Activated CD8-positive, alpha-beta T cell treated with anti-CD3 and anti-CD28 coated beads for 36 hours (primary cell): ENCODE data around the gene ZDHHC24. TPM values are rescaled to one million over a fixed set of nuclear protein-coding genes. Genes with fewer than 3 reads are reported as not detected.

Source experiments
- ATAC-seq: fragments of 200-7000 bp; cut with Tn5 transposase; one replicate; pipeline ENCODE4 v1.10.0; 2021; ENCODE audit warnings: mild to moderate bottlenecking, moderate library complexity
- CTCF ChIA-PET: fragments of 350-600 bp; sonication (Branson Sonifier 250); formaldehyde crosslinking; loops from one replicate; lab custom pipeline; 2021; ENCODE audit warnings: antibody characterized with exemption; lab: Charles Lee
- POLR2A ChIA-PET: fragments of 350-600 bp; sonication (Branson Sonifier 250); formaldehyde crosslinking; loops from one replicate; lab custom pipeline; 2021; ENCODE audit warnings: antibody characterized with exemption; lab: Charles Lee
- DNase-seq: peaks from one replicate; pipeline ENCODE4 v3.0.0-alpha.2; 2020
- H3K27ac Mint-ChIP-seq: one replicate; pipeline ENCODE4 v1.8.0; 2021; ENCODE audit warnings: mild to moderate bottlenecking, mixed read lengths
- H3K27me3 Mint-ChIP-seq: one replicate; pipeline ENCODE4 v1.8.0; 2021; ENCODE audit warnings: mixed read lengths
- H3K36me3 Mint-ChIP-seq: one replicate; pipeline ENCODE4 v1.8.0; 2021; ENCODE audit warnings: low read depth, mixed read lengths
- H3K4me1 Mint-ChIP-seq: one replicate; pipeline ENCODE4 v1.8.0; 2021; ENCODE audit warnings: low read depth, mixed read lengths
- H3K4me3 Mint-ChIP-seq: one replicate; pipeline ENCODE4 v1.8.0; 2021; ENCODE audit warnings: mild to moderate bottlenecking, moderate library complexity, mixed read lengths
- H3K9me3 Mint-ChIP-seq: one replicate; pipeline ENCODE4 v1.8.0; 2021; ENCODE audit warnings: mixed read lengths
- intact Hi-C: fragments of 100-400 bp; cut with micrococcal nuclease; formaldehyde crosslinking; loops from one replicate; pipeline ENCODE4 v1.10.0; 2022
- total RNA-seq, 2 experiments: library from RNA; stranded (reverse); gene quantifications; one replicate each; pipeline ENCODE4 v1.2.3, GENCODE V29; 2021
- TF ChIP-seq, protein P1 (sequence below): fragments of 200-600 bp; IDR thresholded peaks from one replicate; pipeline ENCODE4 v1.8.0; 2022; ENCODE audit warnings: antibody characterized with exemption, mild to moderate bottlenecking

Gene ZDHHC24
- total RNA-seq, 2 experiments from 2014 or later: 13.2 to 14.0 TPM

DNA sequence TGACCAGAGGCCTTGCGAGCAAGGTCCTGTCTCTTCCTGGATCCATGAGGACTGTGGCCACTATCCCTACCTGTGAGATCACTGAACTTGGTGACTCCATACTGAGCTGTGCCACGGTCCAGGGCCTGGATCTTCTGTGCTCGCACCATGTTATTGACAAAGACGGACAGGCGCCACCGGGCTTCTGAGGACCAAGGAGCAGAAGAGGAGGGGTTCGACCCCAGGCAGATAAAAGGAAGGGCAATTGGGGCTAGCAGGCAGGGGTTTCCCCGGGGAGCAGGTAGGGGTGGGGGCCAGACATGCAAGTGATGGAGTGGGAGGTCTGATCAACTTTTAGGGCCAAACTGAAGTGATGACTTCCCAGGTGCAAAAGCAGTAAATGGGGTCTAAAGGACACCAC is 20.4 kb upstream of the ZDHHC24 start:
- TF ChIP-seq, protein P1, sequence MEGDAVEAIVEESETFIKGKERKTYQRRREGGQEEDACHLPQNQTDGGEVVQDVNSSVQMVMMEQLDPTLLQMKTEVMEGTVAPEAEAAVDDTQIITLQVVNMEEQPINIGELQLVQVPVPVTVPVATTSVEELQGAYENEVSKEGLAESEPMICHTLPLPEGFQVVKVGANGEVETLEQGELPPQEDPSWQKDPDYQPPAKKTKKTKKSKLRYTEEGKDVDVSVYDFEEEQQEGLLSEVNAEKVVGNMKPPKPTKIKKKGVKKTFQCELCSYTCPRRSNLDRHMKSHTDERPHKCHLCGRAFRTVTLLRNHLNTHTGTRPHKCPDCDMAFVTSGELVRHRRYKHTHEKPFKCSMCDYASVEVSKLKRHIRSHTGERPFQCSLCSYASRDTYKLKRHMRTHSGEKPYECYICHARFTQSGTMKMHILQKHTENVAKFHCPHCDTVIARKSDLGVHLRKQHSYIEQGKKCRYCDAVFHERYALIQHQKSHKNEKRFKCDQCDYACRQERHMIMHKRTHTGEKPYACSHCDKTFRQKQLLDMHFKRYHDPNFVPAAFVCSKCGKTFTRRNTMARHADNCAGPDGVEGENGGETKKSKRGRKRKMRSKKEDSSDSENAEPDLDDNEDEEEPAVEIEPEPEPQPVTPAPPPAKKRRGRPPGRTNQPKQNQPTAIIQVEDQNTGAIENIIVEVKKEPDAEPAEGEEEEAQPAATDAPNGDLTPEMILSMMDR: no peak
- no peak overlapping the region for H3K4me3 Mint-ChIP-seq
- H3K9me3 Mint-ChIP-seq: no peaks in the 10 kb centered on the region
- intact Hi-C loops: no loop called here
- H3K27ac Mint-ChIP-seq: no peak overlapping the region
- no peak for DNase-seq
- ChIA-PET POLR2A (no interaction called here), CTCF (no interaction called here)
- H3K36me3 Mint-ChIP-seq: no peaks in the 10 kb centered on the region
- no peaks in the 10 kb centered on the region for H3K27me3 Mint-ChIP-seq
- ATAC-seq: no peak
- peaks cover 2% of the 10 kb centered on the region for H3K4me1 Mint-ChIP-seq

DNA sequence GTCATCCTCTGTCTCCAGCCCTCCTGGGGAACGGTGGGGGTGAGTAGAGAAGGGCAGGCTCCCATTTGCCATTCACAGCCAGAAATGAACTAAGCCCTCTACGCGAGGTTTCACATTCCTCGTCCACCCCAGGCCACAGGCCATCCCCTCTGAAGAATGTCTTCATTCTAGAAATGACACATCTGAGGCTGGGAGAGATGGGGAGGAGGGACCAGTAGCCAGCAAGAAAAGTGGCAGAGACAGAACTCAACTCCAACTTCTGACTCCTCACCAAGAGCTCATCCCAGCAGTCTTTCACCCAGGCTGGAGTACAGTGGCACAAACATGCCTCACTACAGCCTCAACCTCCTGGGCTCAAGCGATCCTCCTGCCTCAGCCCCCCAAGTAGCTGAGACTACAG is 19.1 kb upstream of the ZDHHC24 start:
- intact Hi-C loops: no loop called here
- Mint-ChIP-seq H3K4me1 (peaks cover 2% of the 10 kb centered on the region), H3K4me3 (no peak overlapping the region), H3K9me3 (no peaks in the 10 kb centered on the region), H3K27me3 (no peaks in the 10 kb centered on the region), H3K36me3 (no peaks in the 10 kb centered on the region), H3K27ac (no peak overlapping the region)
- TF ChIP-seq, protein P1: no peak
- DNase-seq: no peak
- CTCF ChIA-PET: interaction anchor here (1.0 to 1.4 kb wide), 2 partner anchors 30 to 113 kb away, joined by 3 to 4 read pairs; partner anchors contain the start of gene RBM4B
- POLR2A ChIA-PET: no interaction called here
- ATAC-seq: no peak

DNA sequence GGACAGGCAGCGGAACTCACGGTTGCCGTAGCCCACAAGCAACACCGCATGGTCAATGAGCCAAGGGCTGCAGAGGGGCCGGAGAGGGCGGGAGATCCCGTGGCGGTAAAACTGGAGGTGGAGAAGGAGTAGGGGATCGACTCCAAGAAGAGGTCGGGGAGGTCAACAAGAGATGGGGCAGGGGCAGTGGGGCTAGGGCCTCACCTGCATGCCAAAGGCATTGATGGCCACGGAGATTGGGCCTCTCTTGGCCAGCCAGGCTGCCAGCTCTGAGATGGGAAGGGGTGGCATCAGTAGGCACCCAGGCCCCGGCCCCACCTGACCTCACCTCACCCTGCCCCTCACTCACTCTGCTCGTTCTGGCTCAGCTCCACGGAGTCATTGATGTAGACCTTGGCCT is 18.7 kb upstream of the ZDHHC24 start:
- intact Hi-C loops: no loop called here
- no peak for DNase-seq
- H3K4me3 Mint-ChIP-seq: no peak overlapping the region
- CTCF ChIA-PET: interaction anchor here (1.0 to 1.4 kb wide), 2 partner anchors 31 to 114 kb away, joined by 3 to 4 read pairs; partner anchors contain the start of gene RBM4B
- no peak overlapping the region for H3K27ac Mint-ChIP-seq
- H3K36me3 Mint-ChIP-seq: no peaks in the 10 kb centered on the region
- peaks cover 2% of the 10 kb centered on the region for H3K4me1 Mint-ChIP-seq
- no peaks in the 10 kb centered on the region for H3K27me3 Mint-ChIP-seq
- no peak for ATAC-seq
- POLR2A ChIA-PET: interaction anchor here (1.7 kb wide), 1 partner anchor 30 kb away, joined by 4 read pairs; no protein-coding TSS in a partner anchor
- H3K9me3 Mint-ChIP-seq: no peaks in the 10 kb centered on the region
- TF ChIP-seq, protein P1: no peak

DNA sequence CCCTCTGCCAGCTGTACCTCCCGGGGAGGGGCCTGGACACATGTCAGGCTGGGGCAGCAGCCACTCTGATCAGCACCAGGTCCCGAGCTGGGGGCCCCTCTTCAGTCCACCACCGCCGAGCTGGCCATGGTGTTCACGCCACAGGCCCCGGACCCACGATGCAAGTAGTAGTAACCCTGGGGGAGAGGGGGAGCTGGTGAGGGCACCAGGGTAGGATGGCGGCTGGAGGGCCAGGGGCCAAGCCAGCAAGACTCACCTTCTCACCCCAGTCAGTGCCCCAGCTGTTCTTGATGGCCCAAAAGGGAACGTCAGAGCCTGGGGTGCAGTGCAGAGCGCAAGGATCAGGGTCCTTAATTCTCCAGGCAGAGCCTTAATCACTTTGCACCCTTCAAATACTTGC is 18.0 kb upstream of the ZDHHC24 start:
- CTCF ChIA-PET: interaction anchor here (1.4 to 1.8 kb wide), 3 partner anchors 16 to 131 kb away, joined by 3 to 6 read pairs (median 4); partner anchors contain the start of gene RBM4B

More for the DNA sequence above, 18.0 kb upstream of the ZDHHC24 start:
- no peak for DNase-seq
- TF ChIP-seq, protein P1: no peak
- Mint-ChIP-seq H3K4me1 (peaks cover 3% of the 10 kb centered on the region), H3K9me3 (no peaks in the 10 kb centered on the region), H3K4me3 (no peak overlapping the region), H3K27me3 (peaks cover under 1% of the 10 kb centered on the region), H3K36me3 (no peaks in the 10 kb centered on the region), H3K27ac (no peak overlapping the region)
- no peak for ATAC-seq
- POLR2A ChIA-PET: interaction anchor here (1.7 to 1.9 kb wide), 2 partner anchors 14 to 30 kb away, joined by 4 to 6 read pairs; no protein-coding TSS in a partner anchor
- intact Hi-C loops: no loop called here
